GM18873 (cell line): Measurements from ENCODE around the gene EYA2.

Experiments used
- ATAC-seq: cut with Tn5 transposase; IDR thresholded peaks from one replicate; pipeline ENCODE4 v1.9.1; 2021; ENCODE audit warnings: mild to moderate bottlenecking, moderate library complexity, moderate number of reproducible peaks; ENCODE audit not compliant: unreplicated experiment, low FRiP score

Gene EYA2

DNA sequence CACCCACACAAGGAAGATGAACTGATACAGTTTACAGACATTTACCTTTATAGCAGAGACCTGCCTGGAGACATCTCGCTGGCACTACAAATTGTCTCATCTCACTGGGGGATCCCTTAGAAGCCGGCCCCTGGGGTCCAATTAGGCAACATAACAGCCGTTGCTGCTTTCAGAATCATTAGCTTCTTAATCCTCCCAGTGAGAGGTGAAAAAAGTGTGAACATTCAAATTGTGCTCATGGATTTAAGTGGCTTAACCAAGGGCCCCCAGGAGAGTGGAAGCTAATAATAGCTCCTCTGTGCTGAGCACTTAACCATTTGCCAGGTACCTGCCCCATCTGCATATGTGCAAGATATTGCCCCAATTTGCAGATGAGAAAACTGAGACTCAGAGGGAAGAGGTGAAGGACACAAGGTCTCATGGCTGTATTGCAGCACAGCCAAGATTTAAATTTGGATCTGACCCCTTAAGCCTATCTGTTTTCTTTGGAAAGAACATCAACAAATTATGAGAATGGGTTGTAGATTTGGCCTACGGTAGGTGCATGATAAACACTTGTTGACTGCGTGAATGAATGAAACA lies 101.0 kb downstream of the EYA2 start:
- ATAC-seq = no peak

DNA sequence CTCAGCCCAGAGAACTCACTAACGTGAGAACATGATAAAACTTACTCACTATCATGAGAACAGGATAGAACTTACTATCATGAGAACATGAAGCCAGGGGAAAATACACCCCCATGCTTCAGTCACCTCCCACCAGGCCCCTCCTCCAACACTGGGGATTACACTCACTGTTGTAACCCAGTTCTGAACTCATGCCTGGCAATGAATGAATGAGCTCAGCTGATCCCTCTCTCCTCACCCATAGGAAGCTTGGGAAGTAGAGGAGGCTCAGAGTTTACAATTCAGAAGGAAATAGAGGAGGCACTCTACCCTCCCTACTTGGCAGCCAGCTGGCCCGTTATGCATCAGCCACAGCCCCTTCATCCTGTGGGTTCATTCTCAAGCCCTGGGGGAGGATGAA lies 102.5 kb downstream of the EYA2 start:
- ATAC-seq = no peak

DNA sequence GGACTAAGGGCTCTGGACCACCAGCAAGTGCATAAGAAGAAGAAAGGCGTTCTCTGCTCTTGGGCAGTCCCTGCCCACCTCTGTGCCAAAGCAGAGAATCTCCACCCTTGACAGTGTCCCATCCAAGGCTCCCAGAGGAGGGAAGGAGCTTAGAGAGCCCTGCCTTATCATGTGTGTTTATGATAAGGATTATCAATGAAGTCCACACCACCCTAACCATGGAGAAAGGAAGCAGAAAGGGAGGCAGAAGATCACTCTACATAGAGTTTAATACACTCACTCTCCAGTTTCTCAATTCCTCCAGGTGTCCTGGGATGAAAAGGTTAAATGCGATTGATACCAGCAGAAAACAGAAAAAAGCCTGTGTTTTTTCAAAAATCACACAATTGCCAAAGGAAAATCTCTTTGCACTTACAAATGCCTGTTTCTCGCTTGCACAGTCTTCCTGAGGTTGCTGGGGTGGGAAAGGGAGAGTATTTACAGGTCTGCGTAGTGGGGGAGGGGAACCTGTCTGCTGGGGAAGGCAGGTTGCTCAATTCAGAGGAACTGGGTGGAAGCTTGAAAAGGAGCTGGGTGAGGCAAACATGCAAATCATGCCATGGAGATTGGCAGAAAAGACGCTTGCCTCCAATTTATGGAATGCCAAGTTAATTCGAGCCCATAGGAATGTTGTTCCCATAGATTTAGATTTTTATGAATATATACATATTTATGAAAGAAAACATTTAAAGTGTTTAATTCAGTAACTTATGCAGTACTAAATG lies 104.0 kb downstream of the EYA2 start:
- ATAC-seq = no peak

DNA sequence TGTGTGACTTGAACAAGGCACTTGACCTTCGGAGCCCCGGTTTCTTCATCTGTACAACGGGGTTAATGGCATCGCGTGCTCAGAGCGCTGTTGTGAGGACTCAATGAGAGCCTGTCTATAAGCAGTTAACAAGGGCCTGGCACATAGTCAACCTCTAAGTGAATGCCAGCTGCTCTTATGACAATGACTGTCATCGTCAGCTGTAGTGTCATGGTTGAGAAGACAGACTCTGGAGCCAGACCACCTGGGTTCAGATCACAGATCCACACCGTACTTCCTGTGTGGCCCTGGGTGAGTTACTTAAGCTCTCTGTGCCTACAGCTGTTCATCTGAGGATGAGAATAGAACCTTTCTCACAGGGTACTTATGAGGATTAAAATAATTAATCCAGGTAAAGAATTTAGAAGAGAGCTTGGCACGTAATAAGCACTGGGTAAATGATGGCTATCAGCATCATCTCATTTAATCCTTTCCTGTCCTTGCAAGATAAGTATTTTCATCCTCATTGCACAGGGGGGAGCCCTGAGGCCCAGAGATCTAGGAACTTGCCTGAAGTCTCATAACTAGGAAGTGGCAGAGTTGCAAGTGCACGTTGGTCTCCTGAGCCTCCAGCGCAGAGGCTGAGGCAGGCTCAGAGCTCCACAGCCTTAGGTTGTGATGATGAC lies 105.3 kb downstream of the EYA2 start:
- ATAC-seq = no peak

DNA sequence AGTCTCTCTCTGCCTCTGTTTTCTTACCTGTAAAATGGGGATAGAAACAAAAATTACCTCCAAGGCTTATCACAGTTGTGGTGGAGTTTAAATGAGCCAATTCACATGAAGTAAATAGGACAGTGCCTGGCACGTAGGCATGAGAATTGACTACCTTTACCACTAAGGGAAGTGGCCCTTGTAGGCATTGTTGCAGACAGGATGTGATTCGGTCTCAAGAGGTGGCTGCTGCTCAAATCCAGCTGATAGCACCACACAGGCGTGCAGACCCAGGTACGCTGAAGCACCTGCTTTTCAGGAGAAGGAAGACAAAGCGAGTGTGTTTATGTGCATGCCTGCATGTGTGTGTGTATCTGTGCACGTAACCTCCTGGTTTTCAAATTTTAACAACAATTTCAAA lies 108.6 kb downstream of the EYA2 start:
- ATAC-seq = no peak

DNA sequence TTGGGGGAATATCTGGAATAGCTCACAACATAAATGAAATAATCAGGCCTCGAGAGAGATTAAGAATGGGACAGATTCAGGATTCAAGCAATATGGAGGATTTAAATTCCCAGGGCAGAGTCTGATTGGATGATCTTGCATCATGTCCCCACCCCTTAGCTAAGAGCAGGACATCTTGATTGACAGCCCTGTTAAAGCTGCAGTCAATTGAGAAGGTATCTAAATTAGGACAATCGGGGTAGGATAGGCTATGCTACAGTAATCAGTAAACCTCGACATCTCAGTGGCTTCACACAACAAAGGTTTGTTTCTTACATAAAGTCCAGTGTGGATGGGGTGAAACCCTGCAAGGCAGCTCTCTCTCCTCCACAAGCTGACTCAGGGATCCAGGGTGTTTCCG lies 109.5 kb downstream of the EYA2 start:
- ATAC-seq = no peak

DNA sequence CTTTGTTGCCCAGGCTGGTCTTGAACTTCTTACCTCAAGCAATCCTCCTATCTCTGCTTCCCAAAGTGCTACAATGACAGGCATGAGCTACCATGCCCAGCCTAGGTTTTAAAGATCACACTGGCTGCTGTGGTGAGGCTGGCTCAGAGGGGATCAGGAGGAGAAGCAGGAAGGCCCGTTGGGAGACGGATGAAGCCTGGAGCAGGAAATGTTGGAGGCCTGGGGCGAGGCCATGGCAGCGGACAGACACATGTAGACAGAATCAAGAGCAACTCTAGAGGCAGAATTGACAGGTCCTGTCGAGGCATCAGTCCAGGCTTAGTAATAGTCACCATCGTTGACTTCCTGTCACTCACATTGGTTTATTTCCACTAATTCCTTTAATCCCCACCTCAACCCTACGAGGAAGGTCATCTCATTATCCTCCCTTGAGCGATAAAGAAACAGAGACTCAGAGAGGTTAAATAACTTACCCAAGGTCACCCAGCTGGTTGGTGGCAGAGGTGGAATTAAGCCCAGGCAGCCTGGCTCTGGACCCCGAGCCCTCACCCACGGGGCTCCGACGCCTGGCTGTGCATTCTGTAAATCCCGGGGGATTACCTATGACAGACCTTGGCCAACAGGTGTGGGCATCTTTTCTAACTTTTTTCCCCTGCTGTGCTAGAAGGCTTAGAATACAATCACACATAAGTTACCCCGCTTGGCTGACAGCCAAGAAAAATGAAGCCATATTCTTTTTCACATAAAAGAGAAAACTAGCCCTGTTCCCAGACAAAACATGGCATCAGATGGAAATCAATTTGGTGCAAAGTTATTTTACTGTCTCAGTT lies 113.4 kb downstream of the EYA2 start:
- ATAC-seq = no peak

DNA sequence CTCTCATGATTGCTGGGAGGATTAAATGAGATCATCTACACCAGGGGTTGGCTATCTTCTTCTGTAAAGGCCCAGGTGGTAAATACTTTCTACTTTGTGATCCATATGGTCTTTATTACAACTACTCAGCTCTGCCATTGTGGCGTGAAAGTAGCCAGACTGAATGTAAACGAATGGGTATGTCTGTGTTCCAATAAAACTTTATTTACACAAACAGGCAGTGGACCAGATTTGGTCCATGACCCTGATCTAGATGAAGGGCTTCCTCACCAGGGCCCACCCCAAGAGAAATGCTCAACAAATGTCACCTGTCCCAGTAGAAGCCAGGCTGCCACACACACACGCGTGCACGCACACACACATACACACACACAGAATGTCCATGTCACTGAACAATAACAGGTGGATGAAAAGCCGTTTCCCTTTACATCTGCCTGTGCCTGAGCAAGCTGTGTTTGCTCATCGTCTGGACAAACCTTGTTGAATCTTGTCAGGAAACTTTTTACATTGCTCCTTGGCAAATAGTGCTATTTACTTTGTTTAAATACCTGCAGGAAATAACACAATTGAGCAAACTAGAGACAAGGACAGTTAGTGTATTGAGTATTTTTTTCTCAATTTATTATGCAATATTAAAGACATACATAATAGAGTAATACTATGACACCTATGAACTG lies 114.3 kb downstream of the EYA2 start:
- ATAC-seq = no peak

DNA sequence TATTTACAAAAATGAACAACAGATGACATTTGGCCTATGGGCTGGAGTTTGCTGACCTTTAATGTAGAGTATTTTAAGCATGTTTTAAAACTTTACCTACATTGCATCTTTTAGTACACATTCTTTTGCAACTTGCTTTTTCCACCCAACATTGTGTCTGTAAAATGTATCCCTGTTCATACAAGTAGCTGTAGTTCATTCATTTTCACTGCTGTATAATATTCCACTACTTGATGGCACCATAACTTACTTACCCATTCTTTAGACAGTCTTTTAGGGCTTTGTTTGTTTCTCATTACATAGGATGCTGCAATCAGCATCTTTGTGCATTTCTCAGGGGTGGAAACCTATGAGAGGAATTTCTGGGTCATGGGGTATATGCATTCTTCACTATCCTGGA lies 115.1 kb downstream of the EYA2 start:
- no peak for ATAC-seq

DNA sequence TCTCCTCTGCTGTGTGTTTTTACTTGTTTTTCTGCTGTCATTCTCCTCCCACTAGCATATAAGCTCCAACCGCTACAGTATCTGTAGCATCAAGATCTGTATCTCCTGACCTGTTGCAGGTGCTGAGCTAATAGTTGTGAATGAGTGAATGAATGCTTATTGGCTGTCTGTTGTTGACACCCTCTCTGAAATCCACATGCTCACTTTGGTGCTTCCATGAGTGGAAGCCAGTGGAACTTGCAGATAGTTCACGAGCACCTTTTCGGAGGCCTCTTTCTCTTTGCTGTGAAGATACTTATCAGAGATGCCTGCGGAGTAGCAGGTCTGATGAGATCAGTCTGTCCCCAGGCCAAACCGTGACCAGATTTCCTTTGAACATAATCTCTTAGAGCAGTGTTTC lies 117.3 kb downstream of the EYA2 start:
- ATAC-seq = no peak

DNA sequence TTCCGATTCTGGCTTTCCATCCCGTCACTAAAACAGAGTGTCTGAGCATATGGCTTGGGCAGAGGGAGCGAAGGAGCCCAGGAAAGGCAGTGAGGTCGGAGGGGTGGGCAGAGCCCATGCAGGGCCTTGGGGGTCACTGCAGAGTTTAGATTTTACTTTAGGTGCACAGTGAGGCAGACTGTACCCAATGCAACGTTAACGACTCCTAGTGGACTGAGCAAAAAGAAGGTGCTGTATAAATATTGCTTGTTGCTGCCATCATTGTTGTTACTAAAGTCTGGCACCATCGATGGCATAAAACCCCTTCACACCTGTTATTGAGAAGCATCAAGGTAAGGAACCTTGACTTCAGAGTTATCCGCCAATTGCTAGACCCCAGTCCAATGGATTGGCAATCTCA lies 119.0 kb downstream of the EYA2 start:
- ATAC-seq = no peak

DNA sequence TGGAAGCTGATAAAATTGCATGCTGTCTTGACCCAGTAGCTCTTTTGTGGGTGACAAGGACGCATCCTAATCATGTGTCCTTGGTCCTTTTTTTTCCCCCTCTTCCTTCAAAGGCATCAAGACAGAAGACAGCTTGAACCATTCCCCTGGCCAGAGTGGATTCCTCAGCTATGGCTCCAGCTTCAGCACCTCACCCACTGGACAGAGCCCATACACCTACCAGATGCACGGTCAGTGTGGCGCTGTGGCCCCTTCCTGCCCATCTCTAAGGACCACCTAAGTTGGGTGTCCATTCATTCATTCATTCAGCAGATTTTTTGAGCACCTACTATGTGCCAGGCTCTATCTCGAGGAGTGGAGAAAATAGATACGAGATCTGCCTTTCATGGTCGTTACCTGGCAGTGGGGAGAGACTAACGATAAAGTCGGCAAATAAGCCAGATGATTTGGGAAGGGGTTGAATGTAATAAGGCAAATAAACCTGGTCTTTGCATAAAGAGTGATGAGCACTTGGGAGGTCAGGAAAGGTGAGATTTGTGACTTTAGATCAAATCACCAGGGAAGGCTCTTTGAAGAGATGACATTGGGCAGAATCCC lies 121.5 kb downstream of the EYA2 start:
- ATAC-seq = no peak

DNA sequence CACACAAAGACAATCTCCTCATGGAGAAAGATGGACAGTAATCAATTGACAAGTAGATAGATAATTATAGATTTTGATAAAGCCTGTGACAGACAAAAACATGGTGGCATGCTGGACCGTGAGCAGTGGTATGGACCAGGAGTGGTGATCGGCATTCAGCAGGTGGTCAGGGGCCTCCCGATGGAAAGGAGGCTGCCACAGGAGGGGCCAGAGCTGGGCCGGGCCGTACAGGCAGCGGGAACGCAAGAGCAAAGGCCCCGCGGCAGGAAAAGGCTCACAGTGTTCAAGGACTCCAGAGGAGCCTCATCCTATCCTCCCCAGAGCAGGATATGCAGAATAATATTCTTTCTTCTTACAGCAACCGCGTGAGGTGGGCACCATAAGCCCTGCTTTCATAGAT lies 123.7 kb downstream of the EYA2 start:
- ATAC-seq = no peak

DNA sequence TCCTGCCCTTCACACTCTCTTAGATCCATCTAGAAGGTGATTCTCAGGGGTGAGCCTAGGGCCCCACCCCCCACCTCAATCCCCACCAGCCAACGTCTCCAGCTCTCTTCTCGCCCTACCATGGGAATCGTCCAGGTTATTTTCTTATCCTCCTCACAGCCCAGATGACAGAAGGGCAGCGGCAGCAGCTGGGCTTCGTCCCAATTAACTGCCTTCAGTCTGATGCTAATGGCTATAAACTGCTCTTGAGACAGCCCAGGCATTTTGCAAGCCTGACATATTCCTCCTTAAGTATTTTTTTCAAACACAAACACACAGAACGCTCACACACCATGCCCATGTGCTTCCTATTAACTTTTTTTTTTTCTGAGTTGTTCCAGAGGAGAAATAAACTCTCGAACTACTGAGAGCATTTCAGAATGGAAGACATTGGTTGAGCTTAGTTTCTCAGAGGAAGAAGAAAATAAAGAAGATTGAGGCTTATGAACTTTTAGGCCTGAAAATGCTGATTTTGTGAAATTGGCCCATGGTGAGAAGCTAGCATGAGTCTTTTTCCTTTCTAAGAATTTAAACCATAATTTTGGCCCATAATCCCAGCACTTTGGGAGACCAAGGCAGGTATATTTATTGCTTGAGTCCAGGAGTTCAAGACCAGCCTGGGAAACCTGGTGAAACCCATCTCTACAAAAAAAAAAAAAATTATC lies 124.6 kb downstream of the EYA2 start:
- ATAC-seq = no peak

DNA sequence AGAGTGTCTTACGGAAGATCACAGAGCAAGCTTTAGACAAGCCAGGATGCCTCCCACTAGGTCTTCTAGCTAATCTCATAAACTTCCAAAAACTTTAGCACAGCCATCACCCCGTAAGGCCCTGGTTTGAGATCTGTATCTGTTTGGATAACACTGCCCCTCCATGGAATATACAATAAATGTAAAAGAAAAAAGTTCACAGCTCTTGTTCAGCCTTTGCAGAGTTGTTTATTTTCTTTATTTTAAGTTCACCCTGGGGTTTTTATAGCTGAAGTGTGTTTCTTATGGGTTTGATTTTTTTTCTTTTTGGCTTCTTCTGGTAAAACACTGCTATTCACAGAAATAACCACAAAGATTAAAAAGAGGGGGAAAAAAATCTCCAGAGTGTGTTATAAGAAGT lies 125.6 kb downstream of the EYA2 start:
- no peak for ATAC-seq

DNA sequence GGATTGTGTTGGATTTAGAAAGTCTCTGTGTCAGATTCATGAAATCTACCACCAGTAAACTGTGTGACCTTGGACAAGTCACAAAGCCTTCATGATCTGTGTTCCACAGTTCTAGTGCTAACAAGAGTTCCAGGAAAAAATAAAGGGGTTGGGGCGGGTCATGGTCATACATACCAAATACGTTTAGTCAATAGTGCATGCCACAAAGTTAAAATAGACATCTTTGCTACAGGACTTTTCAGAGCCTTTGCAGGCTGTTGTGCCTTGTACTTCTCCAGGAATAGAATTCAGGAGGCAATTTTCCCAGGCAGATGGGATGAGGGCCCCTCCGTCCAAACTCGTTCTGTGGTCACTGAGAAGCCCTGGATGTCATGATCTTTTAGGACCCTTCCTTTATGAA lies 127.2 kb downstream of the EYA2 start:
- no peak for ATAC-seq

DNA sequence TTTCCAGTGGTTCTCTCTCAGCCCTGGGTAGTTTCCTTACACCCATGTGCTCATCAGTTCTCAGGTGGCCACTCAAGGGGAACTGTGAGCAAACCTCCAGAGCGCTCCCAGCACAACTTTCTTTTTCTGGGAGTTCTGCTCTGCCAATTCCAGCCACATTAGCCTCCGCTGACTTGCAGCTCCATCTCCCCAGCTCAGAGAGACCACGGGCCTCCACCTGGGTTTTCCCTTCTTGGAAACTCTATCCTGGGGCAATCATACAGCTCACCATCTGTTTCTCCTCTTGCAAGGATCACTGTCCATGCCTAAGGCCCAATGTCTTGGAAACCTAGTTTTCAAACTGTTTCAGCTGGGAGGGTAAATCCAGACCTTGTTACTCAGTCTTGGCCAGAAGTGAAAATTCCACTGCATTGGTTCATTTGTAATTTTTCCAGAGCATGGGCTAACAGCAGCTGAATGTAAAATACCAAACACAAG lies 129.9 kb downstream of the EYA2 start:
- no peak for ATAC-seq

DNA sequence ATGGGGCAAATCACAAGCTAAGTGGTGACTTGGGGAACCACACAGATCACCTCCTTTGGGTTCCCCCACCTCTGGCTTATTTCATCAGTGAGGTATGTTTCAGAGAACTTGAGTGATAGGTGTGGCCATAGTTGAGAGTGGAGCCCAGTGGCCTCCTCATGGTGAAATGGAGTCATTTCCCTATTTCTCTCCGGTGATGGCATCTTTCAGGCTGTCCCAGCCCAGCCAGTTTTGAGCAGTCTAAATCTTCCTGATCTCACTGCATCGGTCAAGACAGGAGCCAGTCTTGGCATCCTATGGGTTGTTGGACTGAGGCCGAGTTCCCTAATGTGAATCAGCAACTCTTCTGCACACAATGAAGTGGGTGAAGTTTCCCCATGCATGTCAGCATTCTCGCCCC lies 132.4 kb downstream of the EYA2 start:
- ATAC-seq = no peak

DNA sequence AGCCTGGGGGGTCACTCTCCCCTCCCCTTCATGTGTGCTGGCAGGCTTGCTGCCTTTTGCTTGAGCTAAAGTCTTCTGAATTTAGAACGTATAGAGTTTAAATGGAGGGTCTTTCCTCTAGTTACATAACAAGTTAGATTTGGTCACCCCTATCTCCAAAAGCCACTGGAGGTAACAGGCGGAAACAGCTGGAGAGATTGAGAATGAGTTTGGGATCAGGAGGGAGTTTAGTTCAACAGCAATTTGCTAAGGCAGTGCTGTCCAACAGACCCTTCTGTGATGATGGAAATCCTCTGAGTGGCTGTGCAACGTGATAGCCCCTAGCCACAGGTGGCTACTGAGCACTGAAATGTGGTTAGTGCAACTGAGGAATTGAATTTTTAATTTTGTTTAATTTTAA lies 132.8 kb downstream of the EYA2 start:
- no peak for ATAC-seq
